ENCODE data around the gene IL36RN.
"Not testable (repeated sequence)": the region's sequence is repeated elsewhere in the genome, so short reads cannot be mapped to it uniquely, and the experiment has no call there.

The IL36RN gene

DNA sequence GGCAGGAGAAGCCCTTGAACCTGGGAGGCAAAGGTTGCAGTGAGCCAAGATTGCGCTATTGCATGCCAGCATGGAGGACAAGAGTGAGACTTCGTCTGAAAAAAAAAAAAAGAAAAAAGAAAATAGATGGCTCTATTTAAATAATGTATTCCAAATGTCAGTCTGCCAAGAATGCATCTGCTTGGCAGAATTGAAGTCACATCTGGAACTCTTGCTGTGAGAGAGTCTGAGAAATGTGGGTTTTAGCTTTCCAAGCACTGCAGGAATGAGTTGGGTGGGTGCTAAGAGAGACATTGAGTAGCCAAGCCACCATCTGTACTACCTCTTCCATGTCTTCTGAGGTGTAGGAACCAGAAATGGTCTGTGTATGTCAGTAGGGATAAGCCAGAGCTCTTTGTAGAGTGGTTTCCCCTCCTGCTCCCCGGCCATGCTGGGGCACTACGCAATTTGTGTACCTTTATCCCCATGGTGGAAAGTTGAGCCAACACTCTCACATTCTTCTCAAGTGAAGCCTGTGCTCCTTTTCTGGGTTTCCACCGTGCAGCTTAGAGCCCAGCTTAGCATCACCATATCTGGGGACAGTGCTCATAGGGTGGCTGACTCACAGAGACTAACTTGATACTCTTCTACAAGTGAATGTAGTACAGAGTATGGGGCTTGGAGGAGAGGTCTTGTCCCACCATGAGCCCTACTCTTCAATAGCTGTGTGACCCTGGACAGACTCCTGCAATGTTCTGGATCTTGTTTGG lies 34.0 kb downstream of the IL36RN start:
- TF ChIP-seq, protein P1, sequence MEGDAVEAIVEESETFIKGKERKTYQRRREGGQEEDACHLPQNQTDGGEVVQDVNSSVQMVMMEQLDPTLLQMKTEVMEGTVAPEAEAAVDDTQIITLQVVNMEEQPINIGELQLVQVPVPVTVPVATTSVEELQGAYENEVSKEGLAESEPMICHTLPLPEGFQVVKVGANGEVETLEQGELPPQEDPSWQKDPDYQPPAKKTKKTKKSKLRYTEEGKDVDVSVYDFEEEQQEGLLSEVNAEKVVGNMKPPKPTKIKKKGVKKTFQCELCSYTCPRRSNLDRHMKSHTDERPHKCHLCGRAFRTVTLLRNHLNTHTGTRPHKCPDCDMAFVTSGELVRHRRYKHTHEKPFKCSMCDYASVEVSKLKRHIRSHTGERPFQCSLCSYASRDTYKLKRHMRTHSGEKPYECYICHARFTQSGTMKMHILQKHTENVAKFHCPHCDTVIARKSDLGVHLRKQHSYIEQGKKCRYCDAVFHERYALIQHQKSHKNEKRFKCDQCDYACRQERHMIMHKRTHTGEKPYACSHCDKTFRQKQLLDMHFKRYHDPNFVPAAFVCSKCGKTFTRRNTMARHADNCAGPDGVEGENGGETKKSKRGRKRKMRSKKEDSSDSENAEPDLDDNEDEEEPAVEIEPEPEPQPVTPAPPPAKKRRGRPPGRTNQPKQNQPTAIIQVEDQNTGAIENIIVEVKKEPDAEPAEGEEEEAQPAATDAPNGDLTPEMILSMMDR (IDR thresholded peaks at IDR 0.05; ENCODE audit: low read depth, low read length, missing control alignments) = no peak
- no peak overlapping the region for H3K4me3 ChIP-seq (ENCODE audit: low read depth, low read length)
- DNase-seq (ENCODE audit: low read depth) = no peak

DNA sequence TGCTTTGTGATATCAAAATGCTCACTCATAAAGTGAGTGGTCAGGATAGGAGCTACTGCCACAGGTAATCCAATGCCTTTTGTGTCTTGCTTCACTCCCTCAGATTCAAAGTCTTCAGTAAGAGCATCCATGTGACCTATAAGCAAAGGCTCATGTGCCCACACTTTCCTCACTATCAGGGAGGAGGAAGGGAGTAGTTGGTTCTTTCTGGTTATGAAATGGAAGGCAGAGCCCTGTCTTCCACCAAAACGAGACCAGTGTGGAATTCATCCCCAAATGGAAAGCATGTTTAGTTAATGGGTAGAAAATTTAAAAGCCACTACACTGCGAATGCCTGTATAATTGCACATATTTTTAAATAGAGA lies 34.6 kb downstream of the IL36RN start:
- no peak for DNase-seq (ENCODE audit: low read depth)
- TF ChIP-seq, protein P1 (IDR thresholded peaks at IDR 0.05; ENCODE audit: low read depth, low read length, missing control alignments) = no peak
- H3K4me3 ChIP-seq (ENCODE audit: low read depth, low read length) = no peak overlapping the region

DNA sequence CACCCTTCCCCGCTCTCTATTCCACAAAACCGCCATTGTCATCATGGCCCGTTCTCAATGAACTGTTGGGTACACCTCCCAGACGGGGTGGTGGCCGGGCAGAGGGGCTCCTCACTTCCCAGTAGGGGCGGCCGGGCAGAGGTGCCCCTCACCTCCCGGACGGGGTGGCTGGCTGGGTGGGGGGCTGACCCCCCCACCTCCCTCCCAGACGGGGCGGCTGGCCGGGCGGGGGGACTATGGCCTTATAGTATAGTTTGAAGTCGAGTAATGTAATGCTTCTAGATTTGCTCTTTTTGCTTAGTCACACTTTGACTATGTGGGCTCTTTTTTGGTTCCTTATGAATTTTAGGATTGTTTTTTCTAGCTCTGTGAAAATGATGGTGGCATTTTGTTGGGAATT lies 37.3 kb downstream of the IL36RN start:
- DNase-seq (ENCODE audit: low read depth); H3K4me3 ChIP-seq (ENCODE audit: low read depth, low read length): not testable (repeated sequence)

DNA sequence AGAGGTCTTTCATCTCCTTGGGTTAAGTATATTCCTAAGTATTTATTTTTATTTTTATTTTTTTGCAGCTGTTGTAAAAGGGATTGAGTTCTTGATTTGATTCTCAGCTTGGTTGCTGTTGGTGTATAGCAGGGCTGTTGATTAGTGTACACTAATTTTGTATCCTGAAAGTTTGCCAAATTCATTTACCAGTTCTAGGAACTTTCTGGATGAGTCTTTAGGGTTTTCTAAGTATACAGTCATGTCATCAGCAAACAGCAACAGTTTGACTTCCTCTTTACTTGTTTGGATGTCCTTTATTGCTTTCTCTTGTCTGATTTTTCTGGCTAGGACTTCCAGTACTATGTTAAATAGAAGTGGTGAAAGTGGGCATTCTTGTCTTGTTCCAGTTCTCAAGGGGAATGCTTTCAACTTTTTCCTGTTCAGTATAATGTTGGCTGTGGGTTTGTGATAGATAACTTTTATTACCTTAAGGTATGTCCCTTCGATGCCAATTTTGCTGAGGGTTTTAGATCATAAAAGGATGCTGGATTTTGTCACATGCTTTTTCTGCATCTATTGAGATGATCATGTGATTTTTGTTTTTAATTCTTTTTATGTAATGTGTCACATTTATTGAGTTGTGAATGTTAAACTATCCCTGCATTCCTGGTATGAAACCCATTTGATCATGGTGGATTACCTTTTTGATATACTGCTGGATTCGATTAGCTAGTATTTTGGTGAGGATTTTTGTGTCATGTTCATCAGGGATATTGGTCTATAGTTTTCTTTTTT lies 38.0 kb downstream of the IL36RN start:
- not testable (repeated sequence) for H3K4me3 ChIP-seq (ENCODE audit: low read depth, low read length); DNase-seq (ENCODE audit: low read depth)

DNA sequence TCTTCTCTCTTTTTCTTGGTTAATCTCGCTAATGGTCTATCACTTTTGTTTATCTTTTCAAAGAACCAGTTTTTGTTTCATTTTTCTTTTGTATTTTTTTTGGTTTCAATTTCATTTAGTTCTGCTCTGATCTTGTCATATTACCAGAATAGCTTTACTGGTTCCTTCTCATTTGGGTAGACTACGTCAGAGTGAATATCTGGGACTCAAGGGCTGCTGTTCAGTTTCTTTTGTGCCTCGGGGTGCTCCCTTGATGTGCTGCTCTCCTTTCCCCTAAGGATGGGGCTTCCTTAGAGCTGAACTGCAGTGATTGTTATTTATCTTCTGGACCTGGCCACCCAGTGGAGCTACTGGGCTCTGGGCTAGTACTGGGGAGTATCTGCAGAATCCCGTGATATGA lies 39.0 kb downstream of the IL36RN start:
- H3K4me3 ChIP-seq (ENCODE audit: low read depth, low read length) = no peak overlapping the region
- TF ChIP-seq, protein P1 (IDR thresholded peaks at IDR 0.05; ENCODE audit: low read depth, low read length, missing control alignments) = no peak
- no peak for DNase-seq (ENCODE audit: low read depth)

DNA sequence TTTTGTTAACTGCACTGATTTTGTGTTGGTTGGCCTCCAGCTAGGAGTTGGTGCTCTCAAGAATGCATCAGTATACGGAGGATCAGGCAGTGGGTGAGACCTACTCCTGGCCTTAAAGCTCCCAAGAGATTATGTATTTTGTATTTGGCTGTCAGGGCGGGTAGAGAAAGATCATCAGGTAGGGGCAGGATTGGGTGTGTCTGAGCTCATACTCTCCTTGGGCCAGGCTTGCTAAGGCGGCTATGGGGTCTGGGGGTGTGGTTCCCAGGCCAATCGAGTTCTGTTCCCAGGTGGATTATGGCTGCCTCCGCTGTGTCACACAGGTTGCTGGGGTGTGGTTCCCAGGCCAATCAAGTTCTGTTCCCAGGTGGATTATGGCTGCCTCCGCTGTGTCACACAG lies 39.5 kb downstream of the IL36RN start:
- no peak for DNase-seq (ENCODE audit: low read depth)
- no peak overlapping the region for H3K4me3 ChIP-seq (ENCODE audit: low read depth, low read length)
- TF ChIP-seq, protein P1 (IDR thresholded peaks at IDR 0.05; ENCODE audit: low read depth, low read length, missing control alignments) = no peak

DNA sequence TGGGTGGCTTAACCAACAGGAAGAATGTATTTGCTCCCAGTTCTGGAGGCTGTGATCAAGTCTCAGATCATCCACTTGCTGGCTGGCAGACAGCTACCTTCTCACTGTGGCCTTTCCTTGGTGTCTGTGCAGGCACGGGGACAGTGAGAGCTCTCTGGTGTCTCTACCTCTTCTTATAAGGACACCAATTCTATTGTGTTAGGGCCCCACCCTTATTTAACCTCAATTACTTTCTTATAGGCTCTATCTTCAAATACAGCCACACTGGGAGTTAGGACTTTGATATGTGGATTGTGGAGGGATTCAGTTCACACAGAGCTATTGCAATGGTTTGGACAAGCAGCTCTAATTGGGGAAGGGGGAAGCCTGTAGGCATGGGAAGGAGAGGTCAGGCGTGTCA lies 43.1 kb downstream of the IL36RN start:
- DNase-seq (ENCODE audit: low read depth) = no peak
- H3K4me3 ChIP-seq (ENCODE audit: low read depth, low read length) = no peak overlapping the region
- TF ChIP-seq, protein P1 (IDR thresholded peaks at IDR 0.05; ENCODE audit: low read depth, low read length, missing control alignments) = no peak

DNA sequence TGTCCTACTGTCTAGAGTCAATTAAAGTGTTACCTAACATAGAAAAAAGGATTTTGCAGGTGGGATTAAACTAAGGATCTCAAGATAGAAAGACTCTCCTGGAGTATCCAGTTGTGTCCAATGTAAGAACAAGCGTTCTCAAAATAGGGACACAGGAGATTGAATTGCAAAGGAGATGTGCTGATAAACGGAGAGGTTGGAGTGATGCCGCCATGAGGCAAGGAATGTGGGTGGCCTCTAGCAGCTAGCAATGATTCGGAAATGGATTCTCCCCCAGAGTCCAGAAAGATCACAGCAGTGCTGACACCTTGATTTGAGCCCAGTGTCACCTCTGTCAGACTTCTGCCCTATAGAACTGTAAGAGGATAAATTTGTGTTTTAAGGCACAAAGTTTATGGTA lies 44.3 kb downstream of the IL36RN start:
- TF ChIP-seq, protein P1 (IDR thresholded peaks at IDR 0.05; ENCODE audit: low read depth, low read length, missing control alignments) = no peak
- no peak for DNase-seq (ENCODE audit: low read depth)
- no peak overlapping the region for H3K4me3 ChIP-seq (ENCODE audit: low read depth, low read length)

All from GM12864 (cell line).